GM12878 (cell line): Measurements from ENCODE around the gene MAP2K7. TPM values are rescaled to one million over a fixed set of nuclear protein-coding genes. Genes with fewer than 3 reads are reported as not detected.

ENCODE experiments used
- ATAC-seq: fragments of 200-7000 bp; cut with Tn5 transposase; 3 replicates; pipeline ENCODE4 v1.9.1; 2020; ENCODE audit warnings: mild to moderate bottlenecking, moderate library complexity
- BruUV-seq: library from RNA; stranded (reverse); fragments of 400-500 nt; replicated peaks from 2 replicates; lab custom pipeline; 2021; lab: Mats Ljungman, UMichigan
- CTCF ChIA-PET: fragments of 300-600 bp; sonication (Branson Sonifier 250); formaldehyde crosslinking; extraction: SDS; loops from one replicate; lab custom pipeline; 2021; ENCODE audit warnings: inconsistent platforms; lab: Yijun Ruan, JAX
- POLR2A ChIA-PET: fragments of 350-600 bp; formaldehyde crosslinking; extraction: SDS; loops from one replicate; lab custom pipeline; 2021; ENCODE audit warnings: inconsistent platforms; lab: Charles Lee
- RAD21 ChIA-PET: fragments of 300-600 bp; sonication (Branson Sonifier 250); formaldehyde crosslinking; loops from one replicate; lab custom pipeline; 2023; ENCODE audit warnings: antibody characterized with exemption; ENCODE audit not compliant: unreplicated experiment; lab: Charles Lee
- SMC1A ChIA-PET: fragments of 300-600 bp; sonication (Branson Sonifier 250); formaldehyde crosslinking; loops from one replicate; lab custom pipeline; 2023; ENCODE audit not compliant: unreplicated experiment, uncharacterized antibody; lab: Charles Lee
- DNase-seq: peaks from one replicate; pipeline ENCODE4 v3.0.0-alpha.2; 2011; ENCODE audit warnings: low read depth, low spot score
- FAIRE-seq: peaks from 3 replicates; lab custom pipeline; 2011; peaks lifted over from hg19 to GRCh38; lab: Jason Lieb, UNC
- H2AFZ ChIP-seq: 2 replicates; pipeline ENCODE4 v1.6.0; 2011; ENCODE audit warnings: low read depth, low read length, control low read depth; ENCODE audit not compliant: control insufficient read depth
- H3K27ac ChIP-seq: 2 replicates; pipeline ENCODE4 v1.5.1; 2011; ENCODE audit warnings: control low read depth; ENCODE audit not compliant: control insufficient read depth, insufficient read depth
- H3K27me3 ChIP-seq, 2 experiments: replicated peaks in 1 of 2; 2 replicates each; pipeline versions ENCODE4 v1.6.0 to v1.6.1; 2011; ENCODE audit warnings: low read length in 1 of 2; ENCODE audit not compliant: control insufficient read depth in 2 of 2, insufficient read depth in 2 of 2
- H3K36me3 ChIP-seq, 2 experiments: 2 replicates each; pipeline ENCODE4 v1.5.1; 2011; ENCODE audit warnings: low read length in 1 of 2; ENCODE audit not compliant: control insufficient read depth in 2 of 2, insufficient read depth in 2 of 2
- H3K4me1 ChIP-seq: 2 replicates; pipeline ENCODE4 v1.6.1; 2011; ENCODE audit warnings: mild to moderate bottlenecking, low read length, moderate library complexity, mixed read lengths; ENCODE audit not compliant: control insufficient read depth, insufficient read depth
- H3K4me2 ChIP-seq: 2 replicates; pipeline ENCODE4 v1.6.0; 2011; ENCODE audit warnings: control low read depth; ENCODE audit not compliant: control insufficient read depth, insufficient read depth
- H3K4me3 ChIP-seq: fragments of 200-600 bp; sonication (generic); 2 replicates; pipeline ENCODE4 v1.5.1; 2016
- H3K79me2 ChIP-seq: 2 replicates; pipeline ENCODE4 v1.6.0; 2011; ENCODE audit warnings: low read length; ENCODE audit not compliant: control insufficient read depth, insufficient read depth
- H3K9ac ChIP-seq: 2 replicates; pipeline ENCODE4 v1.8.0; 2011; ENCODE audit warnings: low read length, control low read depth, mixed read lengths; ENCODE audit not compliant: control insufficient read depth, insufficient read depth
- H3K9me3 ChIP-seq: replicated peaks from 3 replicates; pipeline ENCODE4 v1.5.1; 2011; ENCODE audit warnings: mild to moderate bottlenecking, low read length; ENCODE audit not compliant: control insufficient read depth, insufficient read depth
- H4K20me1 ChIP-seq: 2 replicates; pipeline ENCODE4 v1.6.0; 2011; ENCODE audit not compliant: control insufficient read depth, insufficient read depth
- ATF3 ChIP-seq: IDR thresholded peaks from 2 replicates; pipeline ENCODE4 v1.6.1; 2011; ENCODE audit warnings: low read depth, mild to moderate bottlenecking, low read length, moderate library complexity, borderline replicate concordance; ENCODE audit errors: extremely low read depth
- NRF1 ChIP-seq: conservative IDR thresholded peaks from 2 replicates; pipeline ENCODE4 v1.6.1; 2011; ENCODE audit warnings: mild to moderate bottlenecking, low read depth, low read length, improper control_type of control experiment
- PML ChIP-seq: IDR thresholded peaks from 2 replicates; pipeline ENCODE4 v1.6.1; 2012; ENCODE audit warnings: low read length, inconsistent platforms
- TBL1XR1 ChIP-seq: IDR thresholded peaks from 2 replicates; pipeline ENCODE4 v1.6.1; 2012; ENCODE audit warnings: low read depth, low read length, improper control_type of control experiment
- WRNIP1 ChIP-seq: IDR thresholded peaks from 2 replicates; pipeline ENCODE4 v1.6.1; 2011; ENCODE audit warnings: low read depth, low read length, improper control_type of control experiment, borderline replicate concordance
- WGBS: methylation state at CpG from one replicate; pipeline ENCODE4 v1.1.6; 2016; ENCODE audit warnings: low lambda C conversion rate; ENCODE audit not compliant: insufficient replicate concordance, insufficient coverage; ENCODE audit errors: missing lambda C conversion rate; 5-methylcytosine and 5-hydroxymethylcytosine counted together
- in situ Hi-C: fragments of 300-500 bp; cut with MboI; formaldehyde crosslinking; loops from 9 replicates; pipeline ENCODE4 v1.14.3; 2018; ENCODE audit warnings: mixed read lengths
- intact Hi-C: fragments of 100-400 bp; cut with micrococcal nuclease; formaldehyde crosslinking; loops from one replicate; pipeline ENCODE4 v1.14.2; 2022; ENCODE audit not compliant: unreplicated experiment
- polyA plus RNA-seq, 11 experiments: library from polyadenylated mRNA; depleted of rRNA in 4 of 11; unstranded in 6 of 11; stranded (reverse) in 5 of 11; fragments of >200 nt; fragmentation: Nextera tagmentation in 4 of 11; fragmentation: Illumina TruSeq in 1 of 11; extraction: Ambion mirVana in 4 of 11; extraction: Trizol in 1 of 11; gene quantifications; 1 replicate in 1 of 11; 2 replicates in 10 of 11; pipeline versions ENCODE4 v1.2.1 to v1.2.3, GENCODE V29; 2011 to 2016; ENCODE audit warnings: inconsistent platforms in 2 of 11, missing spikeins in 2 of 11, low read depth in 1 of 11
- total RNA-seq, 4 experiments: library from RNA; depleted of rRNA in 3 of 4; stranded (reverse); fragments of >200 nt in 3 of 4; fragmentation: Illumina TruSeq in 1 of 4; extraction: Trizol in 1 of 4; gene quantifications; 2 replicates each; pipeline versions ENCODE4 v1.2.1 to v1.2.3, GENCODE V29; 2013 to 2021
- TF ChIP-seq, protein P1 (sequence below): fragments of 450-650 bp; IDR thresholded peaks from 2 replicates; pipeline ENCODE4 v1.6.1; 2017; ENCODE audit warnings: mild to moderate bottlenecking, low read depth, inconsistent platforms; ENCODE audit not compliant: poor library complexity, severe bottlenecking

MAP2K7 gene
- total and polyA plus RNA-seq, 10 of the 15 experiments (the other 5 are each of a cell fraction or from before 2014, with no cell fraction given) = 0.34 to 32.2 (median 6.7) TPM

- in situ Hi-C loops (no loop called here), intact Hi-C loops (no loop called here)
- H2AFZ ChIP-seq = no peak overlapping the region
- peaks cover 0 to 12% of the 10 kb centered on the region in 2 experiments; a peak in 2 of 4 replicates for H3K27me3 ChIP-seq
- FAIRE-seq (no peak), DNase-seq (no peak), ATAC-seq (no peak)
- ChIA-PET RAD21 (interaction anchor here (1.1 kb wide), 1 partner anchor 19 kb away, joined by 3 read pairs; the partner anchor contains the start of gene MAP2K7), POLR2A (no interaction called here), SMC1A (no interaction called here), CTCF (interaction anchor here (1.0 to 3.9 kb wide), 2 partner anchors 21 to 69 kb away, joined by 3 to 32 read pairs; partner anchors contain the start of gene TIMM44)
- H3K27ac ChIP-seq = no peak overlapping the region
- H3K4me3 ChIP-seq = no peak overlapping the region
- TF ChIP-seq WRNIP1 (no peak), TBL1XR1 (no peak), ATF3 (no peak), PML (no peak), NRF1 (no peak)
- TF ChIP-seq, protein P1, sequence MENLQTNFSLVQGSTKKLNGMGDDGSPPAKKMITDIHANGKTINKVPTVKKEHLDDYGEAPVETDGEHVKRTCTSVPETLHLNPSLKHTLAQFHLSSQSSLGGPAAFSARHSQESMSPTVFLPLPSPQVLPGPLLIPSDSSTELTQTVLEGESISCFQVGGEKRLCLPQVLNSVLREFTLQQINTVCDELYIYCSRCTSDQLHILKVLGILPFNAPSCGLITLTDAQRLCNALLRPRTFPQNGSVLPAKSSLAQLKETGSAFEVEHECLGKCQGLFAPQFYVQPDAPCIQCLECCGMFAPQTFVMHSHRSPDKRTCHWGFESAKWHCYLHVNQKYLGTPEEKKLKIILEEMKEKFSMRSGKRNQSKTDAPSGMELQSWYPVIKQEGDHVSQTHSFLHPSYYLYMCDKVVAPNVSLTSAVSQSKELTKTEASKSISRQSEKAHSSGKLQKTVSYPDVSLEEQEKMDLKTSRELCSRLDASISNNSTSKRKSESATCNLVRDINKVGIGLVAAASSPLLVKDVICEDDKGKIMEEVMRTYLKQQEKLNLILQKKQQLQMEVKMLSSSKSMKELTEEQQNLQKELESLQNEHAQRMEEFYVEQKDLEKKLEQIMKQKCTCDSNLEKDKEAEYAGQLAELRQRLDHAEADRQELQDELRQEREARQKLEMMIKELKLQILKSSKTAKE = no peak
- peaks cover 11% of the 10 kb centered on the region for H3K4me1 ChIP-seq
- no peaks in the 10 kb centered on the region for H3K79me2 ChIP-seq
- 54% methylated on average over 7 of the region's 8 CpGs for WGBS
- BruUV-seq = no TSS peak
- H4K20me1 ChIP-seq = no peaks in the 10 kb centered on the region
- H3K9me3 ChIP-seq = no peaks in the 10 kb centered on the region; the same call in 2 of the 3 replicates
- no peak overlapping the region for H3K9ac ChIP-seq
- no peaks in the 10 kb centered on the region; a peak in 2 of 4 replicates for H3K36me3 ChIP-seq
- no peak overlapping the region for H3K4me2 ChIP-seq
Measured at GRCh38 chr19:7922836-7923195, 19.1 kb downstream of the MAP2K7 start.
